ENCODE measurements around the gene RPL18A. TPM values are rescaled to one million over a fixed set of nuclear protein-coding genes. Genes with fewer than 3 reads are reported as not detected.

Gene RPL18A
- total and polyA plus RNA-seq, 2 of the 4 experiments (the other 2 are of a cell fraction), result 1,351 to 1,735 TPM

GRCh38 chr19:17886515-17886914 lies 26.8 kb downstream of the RPL18A start:
- no peak overlapping the region for H2BK120ac ChIP-seq (ENCODE audit: low read depth, low read length)
- H3K4me1 ChIP-seq (ENCODE audit: control insufficient read depth, insufficient read depth, low read length), result no peaks in the 10 kb centered on the region
- BruUV-seq (replicated peaks), result no TSS peak
- H3K27ac ChIP-seq (ENCODE audit: insufficient read depth, low read length), result no peak overlapping the region
- WGBS, 2 experiments (ENCODE audit: extremely low coverage in 2 of 2, insufficient read length in 1 of 2), result no CpG with 5 or more reads among the region's 7 CpGs
- H2AK9ac ChIP-seq (replicated peaks; ENCODE audit: low read depth, low read length, poor library complexity), result no peak overlapping the region
- no peak overlapping the region for H2BK5ac ChIP-seq (ENCODE audit: low read depth, low read length, poor library complexity, severe bottlenecking)
- no peak overlapping the region for H3K14ac ChIP-seq (replicated peaks; ENCODE audit: low read depth, low read length)
- H3K27me3 ChIP-seq (ENCODE audit: control insufficient read depth, insufficient read depth, low read length), result peaks cover 4% of the 10 kb centered on the region
- H3K4me2 ChIP-seq (ENCODE audit: low read depth, low read length), result no peak overlapping the region
- no peak overlapping the region for H2BK20ac ChIP-seq (ENCODE audit: low read depth, low read length)
- ChIA-PET POLR2A (ENCODE audit: unreplicated experiment) (no interaction called here), CTCF (interaction anchor here (0.7 kb wide), 1 partner anchor 370 kb away, joined by 3 read pairs; no protein-coding TSS in a partner anchor)
- no peaks in the 10 kb centered on the region for H3K9me1 ChIP-seq (ENCODE audit: insufficient read depth, low read length)
- no peaks in the 10 kb centered on the region for H3K9me3 ChIP-seq (ENCODE audit: control insufficient read depth, insufficient read depth, low read length)
- H2BK15ac ChIP-seq (ENCODE audit: low read depth, low read length), result no peak overlapping the region
- DNase-seq (no peak), ATAC-seq (ENCODE audit: low read depth) (no peak)
- no peaks in the 10 kb centered on the region for H3K79me1 ChIP-seq (ENCODE audit: low read depth in 1 of 2, low read length in 2 of 2)
- H3K56ac ChIP-seq (ENCODE audit: extremely low read depth, insufficient read depth, low read length), result no peak overlapping the region
- H4K5ac ChIP-seq (ENCODE audit: low read depth, low read length), result no peak overlapping the region
- H3K36me3 ChIP-seq (ENCODE audit: control insufficient read depth, insufficient read depth, low read length), result no peaks in the 10 kb centered on the region
- no peak overlapping the region for H3K18ac ChIP-seq (ENCODE audit: low read depth, low read length)
- H3K4ac ChIP-seq (ENCODE audit: low read depth, low read length), result no peak overlapping the region
- H2AK5ac ChIP-seq (ENCODE audit: low read depth, low read length), result no peak overlapping the region
- no peak overlapping the region for H3K9ac ChIP-seq (ENCODE audit: low read depth, low read length)
- H4K20me1 ChIP-seq (ENCODE audit: insufficient read depth, low read length), result no peaks in the 10 kb centered on the region
- no peak for TF ChIP-seq NFE2L2 (IDR thresholded peaks at IDR 0.05; ENCODE audit: low read depth, low read length)
- no peak for TF ChIP-seq POLR2A (IDR thresholded peaks at IDR 0.05; ENCODE audit: low read depth, low read length)
- no peak for TF ChIP-seq CHD1 (IDR thresholded peaks at IDR 0.05; ENCODE audit: low read depth, low read length)
- TF ChIP-seq ELK1 (IDR thresholded peaks at IDR 0.05; ENCODE audit: borderline replicate concordance, low read depth, low read length), result no peak
- TF ChIP-seq RAD21 (IDR thresholded peaks at IDR 0.05; ENCODE audit: low read length), result no peak
- no peak for TF ChIP-seq SMC3 (IDR thresholded peaks at IDR 0.05; ENCODE audit: low read depth, low read length)
- TF ChIP-seq CTCF (conservative IDR thresholded peaks at IDR 0.05; ENCODE audit: low read depth, low read length), result no peak
- no peak for TF ChIP-seq MAZ (IDR thresholded peaks at IDR 0.05; ENCODE audit: borderline replicate concordance, low read depth, low read length)
- no peak for TF ChIP-seq USF2 (IDR thresholded peaks at IDR 0.05; ENCODE audit: low read depth, low read length)
- TF ChIP-seq CEBPB (IDR thresholded peaks at IDR 0.05; ENCODE audit: low read depth, low read length), result no peak
- TF ChIP-seq FOS (IDR thresholded peaks at IDR 0.05; ENCODE audit: low read depth, low read length), result no peak
- no peak for TF ChIP-seq RFX5 (IDR thresholded peaks at IDR 0.05; ENCODE audit: low read depth, low read length)
- no peak for TF ChIP-seq MXI1 (IDR thresholded peaks at IDR 0.05; ENCODE audit: borderline replicate concordance, low read depth, low read length)
- TF ChIP-seq MAFK (IDR thresholded peaks at IDR 0.05; ENCODE audit: low read depth, low read length), result no peak
- TF ChIP-seq BHLHE40 (IDR thresholded peaks at IDR 0.05; ENCODE audit: low read depth, low read length), result no peak
- TF ChIP-seq RCOR1 (IDR thresholded peaks at IDR 0.05; ENCODE audit: insufficient replicate concordance, low read length), result no peak
- H3K4me3 ChIP-seq (ENCODE audit: insufficient read depth, low read depth, low read length), result no peak overlapping the region
- intact Hi-C loops (cut with micrococcal nuclease) (no loop called here), dilution Hi-C loops (cut with HindIII; ENCODE audit: low sequenced_read_pairs, unreplicated experiment) (no loop called here), in situ Hi-C loops (cut with MboI; ENCODE audit: low sequenced_read_pairs) (no loop called here)
- no peak overlapping the region for H3K23ac ChIP-seq (ENCODE audit: low read depth, low read length)
- no peak overlapping the region for H4K8ac ChIP-seq (ENCODE audit: low read depth in 2 of 2, low read length in 2 of 2)
- no peak overlapping the region for H4K91ac ChIP-seq (ENCODE audit: insufficient read depth, low read depth, low read length)
- no peak overlapping the region for H2AFZ ChIP-seq (replicated peaks; ENCODE audit: low read length, poor library complexity)
